DOHH2 (cell line): ENCODE measurements around the gene BMERB1.

Experiments
- H3F3A ChIP-seq: fragments of 200-600 bp; sonication (generic), shearing (Covaris generic); 2 replicates; pipeline ENCODE4 v1.6.0; 2016; ENCODE audit warnings: antibody characterized with exemption, mild to moderate bottlenecking; ENCODE audit not compliant: control insufficient read depth, insufficient read depth
- H3K27ac ChIP-seq: fragments of 200-600 bp; sonication (generic); 2 replicates; pipeline ENCODE4 v1.5.1; 2014; ENCODE audit warnings: low read depth, mild to moderate bottlenecking, low read length, moderate library complexity
- H3K27me3 ChIP-seq: fragments of 200-600 bp; sonication (generic); 2 replicates; pipeline ENCODE4 v1.6.1; 2014; ENCODE audit warnings: mild to moderate bottlenecking, low read length, mixed read lengths; ENCODE audit not compliant: control insufficient read depth
- H3K36me3 ChIP-seq: fragments of 200-600 bp; sonication (generic); 2 replicates; pipeline ENCODE4 v1.6.1; 2014; ENCODE audit warnings: mild to moderate bottlenecking, low read length, moderate library complexity, mixed read lengths; ENCODE audit not compliant: control insufficient read depth
- H3K4me1 ChIP-seq: fragments of 200-600 bp; sonication (generic); 2 replicates; pipeline ENCODE4 v1.6.1; 2014; ENCODE audit warnings: mild to moderate bottlenecking, low read length, mixed read lengths; ENCODE audit not compliant: control insufficient read depth
- H3K4me2 ChIP-seq: fragments of 200-600 bp; sonication (generic); 2 replicates; pipeline ENCODE4 v1.6.0; 2014; ENCODE audit warnings: mild to moderate bottlenecking, low read length, moderate library complexity
- H3K4me3 ChIP-seq: fragments of 200-600 bp; sonication (generic); 2 replicates; pipeline ENCODE4 v1.5.1; 2014; ENCODE audit warnings: mild to moderate bottlenecking, low read length, mixed read lengths
- H3K79me2 ChIP-seq: fragments of 200-600 bp; sonication (generic); 2 replicates; pipeline ENCODE4 v1.6.1; 2014; ENCODE audit warnings: mild to moderate bottlenecking, low read length, mixed read lengths; ENCODE audit not compliant: control insufficient read depth
- H3K9me2 ChIP-seq: fragments of 200-600 bp; sonication (generic); replicated peaks from 2 replicates; pipeline ENCODE4 v1.6.1; 2014; ENCODE audit warnings: mild to moderate bottlenecking, low read length, mixed read lengths; ENCODE audit not compliant: control insufficient read depth
- H3K9me3 ChIP-seq: fragments of 200-600 bp; sonication (generic); 2 replicates; pipeline ENCODE4 v1.6.1; 2014; ENCODE audit warnings: antibody characterized with exemption, low read length, mixed read lengths; ENCODE audit not compliant: control insufficient read depth, insufficient read depth
- H4K20me1 ChIP-seq: fragments of 200-600 bp; sonication (generic); 2 replicates; pipeline ENCODE4 v1.6.0; 2014; ENCODE audit warnings: low read depth, mild to moderate bottlenecking, antibody characterized with exemption, low read length, moderate library complexity; ENCODE audit not compliant: control insufficient read depth, insufficient read depth
- CTCF ChIP-seq: fragments of 200-600 bp; sonication (generic); IDR thresholded peaks from one replicate; pipeline ENCODE4 v1.5.1; 2014; ENCODE audit warnings: antibody characterized with exemption, mild to moderate bottlenecking, low read depth, low read length; ENCODE audit not compliant: poor library complexity, severe bottlenecking
- EZH2phosphoT487 ChIP-seq: fragments of 200-600 bp; sonication (generic); IDR thresholded peaks from 2 replicates; pipeline ENCODE4 v1.6.1; 2017; ENCODE audit warnings: borderline replicate concordance, mild to moderate bottlenecking, antibody characterized with exemption, low read length, moderate library complexity, mixed read lengths

The BMERB1 gene

GRCh38 chr16:15556130-15556529 lies 121.7 kb downstream of the BMERB1 start:
- Histone ChIP-seq H3K27me3 (no peaks in the 10 kb centered on the region; the same call in 1 of the 2 replicates), H3K4me1 (peaks cover 5% of the 10 kb centered on the region), H3K4me3 (no peak overlapping the region), H3K9me3 (no peaks in the 10 kb centered on the region), H3K4me2 (no peak overlapping the region), H3K36me3 (no peaks in the 10 kb centered on the region), H3F3A (no peaks in the 10 kb centered on the region), H4K20me1 (no peaks in the 10 kb centered on the region), H3K79me2 (no peaks in the 10 kb centered on the region), H3K27ac (no peak overlapping the region), H3K9me2 (no peaks in the 10 kb centered on the region)
- no peak for TF ChIP-seq CTCF
- TF ChIP-seq EZH2phosphoT487 = no peak

- Histone ChIP-seq H3K4me2 (no peak overlapping the region), H4K20me1 (no peaks in the 10 kb centered on the region)
These were observed 122.9 kb downstream of the BMERB1 start for GRCh38 chr16:15557258-15557657.

GRCh38 chr16:15559176-15559575 lies 124.8 kb downstream of the BMERB1 start:
- H3K4me1 ChIP-seq = peaks cover 9% of the 10 kb centered on the region

More at GRCh38 chr16:15557258-15557657, 122.9 kb downstream of the BMERB1 start:
- Histone ChIP-seq H3K9me3 (no peaks in the 10 kb centered on the region), H3F3A (no peaks in the 10 kb centered on the region), H3K9me2 (no peaks in the 10 kb centered on the region), H3K79me2 (no peaks in the 10 kb centered on the region), H3K36me3 (no peaks in the 10 kb centered on the region), H3K27me3 (no peaks in the 10 kb centered on the region), H3K4me1 (no peaks in the 10 kb centered on the region), H3K27ac (no peak overlapping the region), H3K4me3 (no peak overlapping the region)
- TF ChIP-seq EZH2phosphoT487 = no peak
- TF ChIP-seq CTCF = no peak

More at GRCh38 chr16:15559176-15559575, 124.8 kb downstream of the BMERB1 start:
- Histone ChIP-seq H3K9me2 (no peaks in the 10 kb centered on the region), H4K20me1 (no peaks in the 10 kb centered on the region), H3K27ac (no peak overlapping the region), H3K79me2 (no peaks in the 10 kb centered on the region), H3F3A (no peaks in the 10 kb centered on the region), H3K9me3 (no peaks in the 10 kb centered on the region), H3K4me3 (no peak overlapping the region), H3K4me2 (no peak overlapping the region), H3K27me3 (no peaks in the 10 kb centered on the region), H3K36me3 (no peaks in the 10 kb centered on the region)
- TF ChIP-seq CTCF (no peak), EZH2phosphoT487 (no peak)
